Activated CD8-positive, alpha-beta memory T cell treated with anti-CD3 and anti-CD28 coated beads for 4 hours (primary cell): ENCODE data around the gene SIGMAR1.
"Not testable (repeated sequence)": the region's sequence is repeated elsewhere in the genome, so short reads cannot be mapped to it uniquely, and the experiment has no call there.

Experiments
- DNase-seq, 2 donors: peaks; one replicate each; pipeline ENCODE4 v3.0.0-alpha.2; 2020; ENCODE audit warnings: low read depth in 2 of 2

SIGMAR1 gene

GRCh38 chr9:34654323-34655051 is 16.9 kb upstream of the SIGMAR1 start:
- no peak for DNase-seq

DNA sequence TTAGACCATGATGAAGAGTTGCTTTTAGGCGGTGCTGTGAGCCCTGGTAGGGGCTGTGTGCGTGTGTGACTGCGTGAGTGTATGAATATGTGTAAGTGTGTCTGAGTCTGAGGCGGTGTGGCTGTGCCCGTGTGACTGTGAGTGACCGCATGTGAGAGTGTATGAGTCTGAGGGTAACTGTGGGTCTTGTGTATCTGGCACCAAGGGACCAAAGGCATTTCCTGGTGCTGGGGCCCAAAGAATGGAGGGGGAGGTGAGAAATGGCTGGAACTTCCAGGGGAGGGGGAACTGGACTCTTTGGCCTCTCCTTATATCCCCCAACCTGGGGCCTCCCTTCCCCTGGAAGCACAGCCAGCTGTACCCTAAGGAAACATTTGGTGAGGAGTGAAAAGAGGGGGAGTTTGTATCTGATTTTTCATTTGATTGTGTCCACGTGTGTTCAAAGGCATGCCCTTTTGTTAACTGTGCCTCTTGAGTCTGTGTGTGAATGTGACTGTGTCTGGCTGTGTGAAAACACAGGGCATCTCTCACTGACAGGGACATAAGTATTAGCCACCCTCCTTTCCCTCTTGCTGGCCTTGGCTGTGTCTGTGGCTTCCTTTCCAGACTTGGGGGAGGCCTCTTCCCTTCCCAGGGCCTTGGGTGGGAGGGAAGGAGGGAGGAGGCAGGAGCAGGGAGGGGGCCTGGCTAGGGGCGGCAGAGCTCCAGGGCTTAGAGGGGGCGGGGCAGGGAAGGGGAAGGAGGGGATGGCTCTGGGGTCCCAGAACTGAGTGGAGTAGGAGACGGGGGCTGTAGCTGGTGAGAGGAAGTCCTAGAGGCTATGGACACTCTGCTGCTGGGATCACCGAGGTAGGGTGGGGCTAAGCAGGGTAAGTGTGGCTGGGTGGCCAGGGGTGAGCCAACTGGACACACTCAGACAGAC is 15.8 kb upstream of the SIGMAR1 start:
- no peak for DNase-seq

GRCh38 chr9:34652602-34653000 is 15.0 kb upstream of the SIGMAR1 start:
- DNase-seq = no peak

DNA sequence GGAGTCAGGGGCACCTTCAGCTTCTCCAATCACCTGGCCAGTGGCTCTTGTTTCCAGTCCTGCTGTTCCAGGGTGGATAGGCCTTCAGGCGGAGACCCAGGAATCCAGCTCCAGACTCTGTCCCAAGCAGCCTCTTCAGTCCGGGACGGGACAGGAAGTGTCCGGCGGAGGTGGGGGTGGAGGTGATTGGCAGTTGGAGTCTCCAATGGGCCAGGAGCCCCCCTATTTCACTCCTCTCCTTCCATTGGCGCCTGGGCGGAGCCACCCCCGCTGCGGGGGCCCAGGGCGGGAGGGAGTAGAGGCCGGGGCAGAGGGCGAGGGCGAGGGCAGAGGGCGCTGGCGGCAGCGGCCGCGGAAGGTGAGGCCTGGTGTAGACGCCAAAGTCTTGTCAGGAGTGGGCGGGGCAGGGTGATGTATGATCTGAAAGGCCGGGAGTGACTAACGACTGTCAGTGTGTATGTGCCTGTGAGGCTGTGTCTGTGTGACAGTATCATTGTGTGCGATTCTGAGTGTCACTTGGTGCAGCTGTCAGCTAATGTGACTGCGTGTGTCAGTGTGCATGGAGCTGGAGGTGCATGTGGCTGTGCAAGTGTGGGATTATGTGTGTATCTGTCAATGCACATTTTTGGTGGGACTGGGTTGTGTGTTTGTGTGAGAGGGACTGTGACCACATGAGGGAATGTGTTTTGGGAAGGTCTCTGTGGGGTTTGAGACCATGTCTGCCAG is 14.5 kb upstream of the SIGMAR1 start, which contains the start of gene IL11RA:
TSS of gene IL11RA (plus strand) at position 310 of the 726 bp plus-strand sequence. CDS start 3,033 bp downstream, outside the sequence.
- DNase-seq = peak in 1 of 2 donors; percentile 38

DNA sequence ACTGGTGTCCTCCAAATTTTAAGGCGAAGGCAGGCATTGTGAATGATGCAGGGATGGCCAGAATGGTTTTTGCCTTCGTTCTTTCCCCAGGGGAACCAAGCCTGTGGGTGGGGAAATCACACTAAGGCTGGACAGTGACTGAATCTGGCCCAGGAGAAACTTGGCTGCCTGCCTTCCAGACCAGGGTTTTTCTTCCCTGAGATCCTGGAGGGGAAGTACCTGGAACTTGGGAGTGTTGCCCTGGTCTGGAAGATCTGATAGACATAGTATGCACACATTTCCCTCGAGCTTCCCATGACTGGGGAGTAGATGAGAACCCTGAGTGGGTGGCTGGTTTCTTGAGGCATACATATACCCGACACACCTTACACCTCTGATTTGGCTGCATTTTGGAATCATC is 13.7 kb upstream of the SIGMAR1 start:
- no peak for DNase-seq

GRCh38 chr9:34650816-34651215 is 13.2 kb upstream of the SIGMAR1 start:
- no peak for DNase-seq

DNA sequence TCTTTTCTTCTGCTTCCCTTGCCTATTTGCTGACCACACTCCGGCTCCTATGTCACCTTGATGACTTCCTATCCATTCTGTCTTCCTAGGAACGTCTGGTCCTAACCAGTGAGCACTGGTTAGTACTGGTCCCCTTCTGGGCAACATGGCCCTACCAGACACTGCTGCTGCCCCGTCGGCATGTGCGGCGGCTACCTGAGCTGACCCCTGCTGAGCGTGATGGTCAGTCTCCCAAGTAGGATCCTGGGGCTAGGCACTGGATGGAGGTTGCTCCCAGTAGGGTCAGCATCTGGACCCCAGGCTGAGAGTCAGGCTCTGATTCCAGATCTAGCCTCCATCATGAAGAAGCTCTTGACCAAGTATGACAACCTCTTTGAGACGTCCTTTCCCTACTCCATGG is 11.1 kb upstream of the SIGMAR1 start:
- DNase-seq = no peak

- DNase-seq = no peak
Measured at GRCh38 chr9:34647651-34648050, 10.1 kb upstream of the SIGMAR1 start.

- no peak for DNase-seq
Measured at GRCh38 chr9:34647084-34647403, 9.5 kb upstream of the SIGMAR1 start.

DNA sequence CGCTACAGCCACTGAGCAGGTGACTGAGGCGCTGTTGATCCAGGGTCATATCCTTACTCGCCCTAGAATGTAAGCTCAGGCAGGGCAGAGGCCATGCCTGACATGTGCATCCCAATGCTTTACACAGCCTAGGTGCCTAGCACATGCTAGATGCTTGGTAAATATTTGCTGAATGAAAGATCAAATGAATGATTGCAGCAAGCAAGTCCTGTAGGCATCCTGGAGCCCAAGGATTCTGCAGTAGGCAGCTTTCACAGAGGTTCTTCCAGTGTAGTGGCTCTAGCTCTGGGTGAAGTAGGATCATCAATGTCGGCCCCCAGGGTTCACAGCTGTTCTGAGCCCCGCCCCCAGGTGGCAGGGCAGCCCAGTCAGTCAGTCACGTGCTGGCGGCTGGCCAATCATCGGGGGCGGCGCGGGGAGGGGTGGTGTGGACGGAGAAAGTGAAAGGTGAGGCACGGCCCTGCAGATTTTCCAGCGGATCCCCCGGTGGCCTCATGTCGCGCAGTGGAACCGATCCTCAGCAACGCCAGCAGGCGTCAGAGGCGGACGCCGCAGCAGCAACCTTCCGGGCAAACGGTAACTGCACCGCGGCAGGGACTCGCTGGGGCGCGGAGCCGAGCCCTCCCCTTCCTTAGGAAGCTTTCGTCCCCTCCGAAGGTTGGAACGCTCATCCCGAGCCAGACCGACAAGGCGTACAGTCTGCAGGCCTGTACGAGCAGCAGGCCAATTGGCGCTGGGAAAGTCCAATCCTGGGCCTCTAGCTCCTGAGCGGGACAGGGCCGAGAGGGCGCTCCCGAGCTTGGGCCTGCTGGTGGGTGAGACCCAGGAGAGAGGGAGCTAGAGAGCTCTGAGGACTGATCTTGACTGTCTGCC is 8.9 kb upstream of the SIGMAR1 start, which contains the start of gene GALT:
TSS of gene GALT (plus strand) at position 465 of the 873 bp plus-strand sequence. CDS start at position 495, 30 bp downstream.
- DNase-seq = peak; percentile 94

GRCh38 chr9:34644766-34645314 is 7.3 kb upstream of the SIGMAR1 start:
- DNase-seq = no peak

DNA sequence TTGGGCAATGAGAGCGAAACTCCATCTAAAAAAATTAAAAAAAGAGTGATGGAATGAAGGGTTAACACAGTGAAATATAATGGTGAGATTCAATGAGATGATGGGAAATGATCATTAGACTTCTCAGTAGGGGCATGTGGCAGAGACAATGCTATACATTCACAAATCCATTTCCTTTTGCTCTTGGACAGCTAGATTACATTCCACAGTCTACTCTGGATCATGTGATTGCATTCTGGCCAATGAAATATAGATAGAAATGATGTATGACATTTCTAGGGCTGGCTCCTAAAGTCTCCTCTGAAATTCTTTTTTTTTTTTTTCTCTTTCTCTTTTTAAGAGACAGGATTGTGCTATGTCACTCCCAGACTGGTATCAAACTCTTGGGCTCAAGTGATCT is 5.1 kb upstream of the SIGMAR1 start:
- no peak for DNase-seq

DNA sequence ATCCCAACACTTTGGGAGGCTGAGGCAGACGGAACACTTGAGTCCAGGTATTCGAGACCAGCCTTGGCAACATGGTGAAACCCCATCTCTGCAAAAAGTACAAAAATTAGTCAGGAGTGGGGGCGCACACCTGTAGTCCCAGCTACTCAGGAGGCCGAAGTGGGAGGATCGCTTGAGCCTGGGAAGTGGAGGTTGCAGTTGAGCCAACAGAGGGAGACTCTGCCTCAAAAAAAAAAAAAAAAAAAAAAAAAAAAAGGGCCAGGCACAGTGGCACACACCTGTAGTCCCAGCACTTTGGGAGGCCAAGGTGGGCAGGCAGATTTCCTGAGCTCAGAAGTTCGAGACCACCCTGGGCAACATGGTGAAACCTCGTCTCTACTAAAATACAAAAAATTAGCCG is 1.7 kb upstream of the SIGMAR1 start:
- not testable (repeated sequence) for DNase-seq

DNA sequence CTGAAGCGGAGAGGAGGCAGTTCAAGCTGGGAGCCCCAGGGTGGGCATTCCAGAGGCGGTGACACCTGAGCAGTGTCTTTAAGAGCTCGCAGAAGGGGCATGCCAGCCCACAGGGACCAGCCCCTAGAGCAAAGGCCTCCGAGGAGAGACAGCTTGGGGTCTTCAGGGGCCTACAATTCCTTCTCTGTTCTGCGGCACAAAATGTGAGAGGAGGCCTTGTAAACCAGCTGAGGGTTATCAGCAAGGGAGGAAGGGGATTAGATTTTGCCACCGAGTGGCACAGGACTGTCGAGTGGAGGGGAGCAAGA is 505 bp upstream of the SIGMAR1 start:
- DNase-seq = no peak

DNA sequence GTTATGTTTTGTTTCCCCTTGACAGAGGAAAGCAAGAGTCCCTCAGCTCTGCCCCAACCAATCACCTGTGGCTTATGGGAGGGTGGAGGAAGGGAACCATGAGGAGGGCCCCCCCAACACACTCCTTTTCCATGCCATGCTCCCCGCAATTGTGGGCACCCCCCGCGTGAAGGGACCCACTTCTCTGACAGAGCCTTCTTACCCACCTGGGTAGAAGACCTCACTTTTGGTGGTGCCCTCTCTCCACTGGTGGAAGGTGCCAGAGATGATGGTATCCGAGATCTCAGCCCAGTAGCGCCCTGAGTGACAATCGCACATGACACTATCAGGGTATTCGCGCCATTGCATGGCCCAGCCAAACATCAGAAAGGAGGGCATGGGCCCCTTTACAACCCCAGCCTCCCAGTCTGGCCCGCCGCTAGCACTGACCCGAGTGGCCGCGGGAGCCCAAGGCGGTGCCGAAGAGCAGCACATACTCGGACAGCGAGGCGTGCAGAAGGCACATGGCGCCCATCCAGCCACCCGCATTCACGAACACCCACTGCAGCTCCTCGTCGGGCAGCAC is 714 bp downstream of the SIGMAR1 start:
- no peak for DNase-seq

DNA sequence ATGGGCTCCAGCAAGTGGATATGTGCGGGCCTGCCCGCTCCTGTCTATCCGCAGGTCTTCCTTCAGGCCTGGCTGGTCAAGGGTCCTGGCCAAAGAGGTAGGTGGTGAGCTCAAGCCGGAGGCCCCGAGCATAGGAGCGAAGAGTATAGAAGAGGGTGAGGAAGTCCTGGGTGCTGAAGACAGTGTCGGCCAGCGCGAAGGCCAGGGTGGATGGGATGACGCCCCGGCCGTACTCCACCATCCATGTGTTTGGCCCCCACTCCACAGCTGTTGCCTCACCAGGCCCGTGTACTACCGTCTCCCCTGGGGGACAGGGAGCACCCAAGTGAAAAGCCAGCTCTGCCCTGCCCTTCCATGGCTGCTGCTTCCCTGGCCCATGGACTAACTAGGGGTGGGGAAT is 2.0 kb downstream of the SIGMAR1 start:
- DNase-seq = no peak

DNA sequence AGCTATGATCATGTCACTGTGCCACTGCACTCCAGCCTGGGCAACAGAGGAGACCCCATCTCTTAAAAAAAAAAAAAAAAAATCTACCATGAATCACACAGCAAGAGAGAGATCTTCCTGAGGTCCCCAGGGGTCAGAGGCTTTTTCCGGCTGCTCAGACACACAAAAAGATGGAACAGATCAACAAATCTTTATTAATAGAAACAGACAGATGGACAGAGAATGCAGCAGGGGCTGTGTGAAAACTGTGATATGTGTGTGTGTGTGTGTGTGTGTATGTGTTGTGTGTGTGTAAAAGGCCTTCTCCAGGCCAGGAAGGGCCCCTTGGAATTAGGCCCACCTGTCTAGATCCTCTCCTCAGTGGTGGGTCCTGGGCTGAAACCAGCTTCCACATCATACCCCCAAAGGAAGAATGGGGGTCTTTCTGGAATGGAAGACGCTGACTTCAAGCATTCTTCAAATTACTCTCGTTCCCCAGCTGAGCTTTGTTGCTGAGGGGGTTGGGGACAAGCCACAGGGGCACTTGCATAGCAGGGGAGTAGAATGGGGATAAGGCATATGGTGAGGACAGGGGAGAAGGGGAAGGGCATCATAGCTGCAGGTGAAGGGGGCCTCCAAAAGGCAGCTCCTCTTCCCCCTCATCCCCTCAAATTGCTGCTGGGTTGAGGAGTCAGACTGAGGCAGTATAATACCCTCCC is 2.9 kb downstream of the SIGMAR1 start:
- DNase-seq = no peak

DNA sequence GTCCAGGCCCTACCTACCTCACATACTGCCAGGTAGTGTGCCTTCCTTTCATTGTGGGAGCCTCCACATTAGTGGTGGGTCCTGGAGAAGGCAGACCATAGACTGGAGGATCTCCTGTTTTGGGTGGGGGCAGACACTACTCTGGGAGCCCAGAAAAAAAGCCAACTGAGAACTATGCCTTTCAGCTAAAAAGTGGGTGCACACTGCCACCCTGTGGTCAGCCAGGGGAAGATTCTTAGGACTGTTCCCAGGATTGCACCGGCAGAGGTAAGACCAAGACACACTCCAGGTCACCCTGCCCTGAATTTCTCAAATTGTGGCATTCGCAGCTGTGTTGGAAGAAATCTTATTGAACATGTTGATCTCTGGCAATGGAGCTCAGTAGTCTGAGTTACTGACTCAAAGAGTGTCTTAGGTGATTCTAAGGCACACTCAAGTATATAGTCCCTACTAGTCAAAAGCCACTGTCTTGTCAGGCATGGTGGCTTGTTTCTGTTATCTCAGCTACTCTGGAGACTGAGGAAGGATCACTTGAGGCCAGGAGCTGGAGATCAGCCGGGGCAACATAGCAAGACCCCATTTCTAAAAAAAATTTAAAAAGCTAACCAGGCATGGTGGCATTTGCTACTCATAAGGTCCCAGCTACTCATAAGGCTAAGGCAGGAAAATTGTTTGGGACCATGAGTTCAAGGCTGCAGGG is 3.6 kb downstream of the SIGMAR1 start:
- peak; percentile 33 to 49 for DNase-seq

DNA sequence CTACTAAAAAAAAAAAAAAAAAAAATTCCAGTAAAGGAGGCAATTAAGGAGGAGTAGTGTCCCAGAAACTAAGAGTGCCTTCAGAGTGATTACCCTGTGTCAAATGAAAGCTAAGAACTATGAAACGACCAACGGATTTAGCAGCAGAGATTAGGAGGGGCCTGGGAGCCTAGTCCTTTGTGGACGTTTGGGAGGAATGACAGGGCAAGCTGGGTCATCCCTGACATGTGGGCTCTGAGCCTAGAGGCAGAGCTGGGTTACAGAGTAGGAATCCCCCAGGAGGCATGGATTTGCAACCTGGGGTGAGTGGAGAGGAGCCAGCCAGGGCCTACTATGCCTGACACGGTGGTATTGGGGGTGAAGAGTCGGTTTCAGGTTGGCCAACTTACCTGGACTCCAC is 4.4 kb downstream of the SIGMAR1 start:
- no peak for DNase-seq
